RWPE1 (cell line): ENCODE measurements around the gene ATP23.

Source experiments
- CTCF ChIA-PET: fragments of 350-600 bp; sonication (Branson Sonifier 250); formaldehyde crosslinking; extraction: SDS; loops from one replicate; lab custom pipeline; 2021; lab: Yijun Ruan, JAX
- POLR2A ChIA-PET: fragments of 400-600 bp; formaldehyde crosslinking; extraction: SDS; loops from one replicate; lab custom pipeline; 2020; ENCODE audit warnings: antibody characterized with exemption; ENCODE audit not compliant: low non-redundant PET; lab: Yijun Ruan, JAX
- DNase-seq: peaks from one replicate; pipeline ENCODE4 v3.0.0; 2012; ENCODE audit warnings: low spot score
- H3K27ac ChIP-seq: fragments of 450-650 bp; 2 replicates; pipeline ENCODE4 v1.5.1; 2017
- CTCF ChIP-seq: fragments of 450-650 bp; conservative IDR thresholded peaks from 2 replicates; pipeline ENCODE4 v1.5.1; 2017; ENCODE audit warnings: low read depth, mild to moderate bottlenecking

Gene ATP23

GRCh38 chr12:57964421-57964820 lies 23.1 kb downstream of the ATP23 start:
- ChIA-PET CTCF (no interaction called here), POLR2A (no interaction called here)
- no peak for DNase-seq
- H3K27ac ChIP-seq = no peak overlapping the region
- TF ChIP-seq CTCF = no peak

DNA sequence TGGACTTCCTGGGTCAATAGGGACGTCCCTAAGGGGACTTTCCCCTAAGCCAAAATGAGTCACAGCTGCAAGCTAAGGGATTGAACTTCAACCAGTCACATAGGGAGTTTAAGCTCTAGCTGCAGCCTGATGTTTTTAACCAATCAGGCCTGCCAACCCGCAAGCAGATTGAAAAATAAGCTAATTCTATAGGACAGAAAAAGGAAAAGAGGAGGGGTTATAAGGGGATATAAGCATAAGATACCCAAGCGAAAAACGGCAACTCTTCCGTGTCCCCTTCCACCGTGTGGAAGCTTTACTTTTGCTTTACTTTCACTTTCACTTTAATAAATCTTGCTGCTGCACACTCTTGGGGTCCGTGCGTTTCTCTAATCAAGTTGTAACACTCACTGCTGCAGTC lies 24.4 kb downstream of the ATP23 start:
- CTCF ChIA-PET = no interaction called here
- TF ChIP-seq CTCF = no peak
- POLR2A ChIA-PET = no interaction called here
- H3K27ac ChIP-seq = no peak overlapping the region
- no peak for DNase-seq

GRCh38 chr12:57966536-57966935 lies 25.2 kb downstream of the ATP23 start:
- ChIA-PET CTCF (no interaction called here), POLR2A (no interaction called here)
- no peak for DNase-seq
- TF ChIP-seq CTCF = no peak
- H3K27ac ChIP-seq = no peak overlapping the region

GRCh38 chr12:57983146-57983857 lies 41.9 kb downstream of the ATP23 start:
- ChIA-PET CTCF (interaction anchor here (0.7 to 1.6 kb wide), 6 partner anchors 20 to 1197 kb away, joined by 3 to 10 read pairs (median 4); no protein-coding TSS in a partner anchor), POLR2A (no interaction called here)
- H3K27ac ChIP-seq = no peak overlapping the region
- DNase-seq = peak; percentile 16
- peak; percentile 78 for TF ChIP-seq CTCF

GRCh38 chr12:57983858-57984505 lies 42.6 kb downstream of the ATP23 start:
- TF ChIP-seq CTCF = no peak
- ChIA-PET POLR2A (no interaction called here), CTCF (interaction anchor here (0.7 kb wide), 1 partner anchor 38 kb away, joined by 3 read pairs; no protein-coding TSS in a partner anchor)
- H3K27ac ChIP-seq = no peak overlapping the region
- DNase-seq = no peak

DNA sequence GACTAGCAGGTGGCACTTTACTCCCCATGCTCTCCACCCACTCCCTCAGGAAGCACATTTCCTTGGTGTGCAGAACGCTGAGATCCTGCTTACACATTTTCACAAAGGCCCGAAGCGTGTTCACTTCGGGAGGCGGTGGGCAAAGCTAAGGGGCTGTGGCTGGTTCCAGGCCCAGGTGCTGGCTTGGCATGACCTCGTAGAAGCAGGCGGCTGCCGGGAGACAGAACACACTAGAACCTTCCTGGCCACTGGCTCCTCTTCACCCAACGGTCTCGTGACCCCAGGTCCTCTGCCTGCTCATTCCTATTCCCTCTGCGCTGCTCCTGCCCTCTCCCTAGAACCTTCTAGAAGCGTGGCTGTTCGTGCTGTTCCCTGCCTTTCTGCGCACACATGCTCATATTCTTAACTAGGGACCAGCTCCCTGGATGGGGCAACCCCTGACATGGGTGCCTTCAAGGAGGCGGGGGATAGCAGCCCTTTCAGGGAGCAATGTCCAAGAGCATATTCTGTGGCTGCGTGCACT lies 43.3 kb downstream of the ATP23 start:
- DNase-seq = no peak
- no peak for TF ChIP-seq CTCF
- no peak overlapping the region for H3K27ac ChIP-seq
- POLR2A ChIA-PET = no interaction called here
- CTCF ChIA-PET = interaction anchor here (0.7 kb wide), 1 partner anchor 38 kb away, joined by 3 read pairs; no protein-coding TSS in a partner anchor
